ENCODE results near the gene FAM174C.

Gene FAM174C

GRCh38 chr19:1321539-1321938 lies 46.2 kb downstream of the FAM174C start:
- DNase-seq (ENCODE audit: low read depth), result no peak

DNA sequence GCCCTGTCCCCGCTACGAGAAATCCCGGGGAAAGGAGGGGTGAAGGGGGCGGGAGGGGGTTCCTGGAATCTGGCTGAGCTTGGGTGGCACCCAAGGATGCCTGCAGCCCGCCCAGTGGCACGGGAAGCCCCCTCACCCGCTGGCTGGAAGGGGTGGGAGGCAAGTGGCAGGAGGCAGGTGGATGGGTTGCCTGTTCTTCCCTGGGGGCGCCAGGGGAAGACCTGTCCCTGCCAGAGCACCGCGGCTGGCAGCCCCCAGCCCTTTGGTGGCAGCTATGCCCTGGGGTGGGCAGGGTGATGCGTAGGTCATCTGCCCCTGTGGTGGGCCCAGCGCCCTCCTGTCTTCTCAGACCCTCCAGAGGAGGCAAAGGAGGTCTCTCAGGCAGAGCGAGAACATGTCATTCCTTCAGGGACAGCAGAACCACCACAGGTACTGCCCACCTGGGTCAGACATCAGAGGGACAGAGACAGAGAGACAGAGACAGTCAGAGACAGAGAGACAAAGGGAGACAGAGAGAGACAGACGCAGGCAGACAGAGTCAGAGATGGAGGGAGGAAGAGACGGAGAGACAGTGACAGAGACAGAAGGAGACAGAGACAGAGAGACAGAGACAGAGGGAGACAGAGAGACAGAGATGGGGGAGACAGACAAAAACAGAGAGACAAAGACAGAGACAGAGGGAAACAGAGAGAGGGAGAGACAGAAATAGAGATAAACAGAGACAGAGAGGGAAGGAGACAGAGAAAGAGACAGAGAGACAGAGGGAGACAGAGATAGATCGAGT lies 47.1 kb downstream of the FAM174C start:
- no peak for DNase-seq (ENCODE audit: low read depth)

DNA sequence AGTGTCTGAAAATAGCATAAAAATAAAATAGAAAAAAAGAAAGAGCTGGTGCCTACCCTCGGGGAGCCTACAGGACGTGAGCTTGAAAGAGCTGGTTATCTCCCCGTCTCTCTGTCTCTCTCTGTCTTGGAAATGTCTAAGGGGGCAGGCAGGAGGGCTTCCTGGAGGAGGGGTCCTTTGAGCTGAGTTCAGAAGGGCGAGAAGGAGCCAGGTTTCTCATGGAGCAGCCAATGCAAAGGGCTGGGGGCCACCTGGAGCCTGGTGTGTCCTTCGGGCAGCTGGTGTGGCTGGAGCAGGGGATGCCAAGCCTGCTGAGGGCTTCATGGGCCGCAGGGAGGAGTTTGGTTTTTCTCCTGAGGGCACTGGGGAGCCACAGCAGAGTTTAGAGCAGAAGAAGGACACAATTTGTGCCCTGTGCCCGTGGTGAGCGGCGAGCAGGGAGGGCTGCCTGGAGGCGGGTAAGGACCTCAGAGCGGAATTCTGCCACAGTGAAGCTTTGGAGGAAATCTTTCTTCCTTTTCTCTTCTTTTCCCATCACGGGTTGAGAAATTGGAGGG lies 49.0 kb downstream of the FAM174C start:
- DNase-seq (ENCODE audit: low read depth), result no peak

DNA sequence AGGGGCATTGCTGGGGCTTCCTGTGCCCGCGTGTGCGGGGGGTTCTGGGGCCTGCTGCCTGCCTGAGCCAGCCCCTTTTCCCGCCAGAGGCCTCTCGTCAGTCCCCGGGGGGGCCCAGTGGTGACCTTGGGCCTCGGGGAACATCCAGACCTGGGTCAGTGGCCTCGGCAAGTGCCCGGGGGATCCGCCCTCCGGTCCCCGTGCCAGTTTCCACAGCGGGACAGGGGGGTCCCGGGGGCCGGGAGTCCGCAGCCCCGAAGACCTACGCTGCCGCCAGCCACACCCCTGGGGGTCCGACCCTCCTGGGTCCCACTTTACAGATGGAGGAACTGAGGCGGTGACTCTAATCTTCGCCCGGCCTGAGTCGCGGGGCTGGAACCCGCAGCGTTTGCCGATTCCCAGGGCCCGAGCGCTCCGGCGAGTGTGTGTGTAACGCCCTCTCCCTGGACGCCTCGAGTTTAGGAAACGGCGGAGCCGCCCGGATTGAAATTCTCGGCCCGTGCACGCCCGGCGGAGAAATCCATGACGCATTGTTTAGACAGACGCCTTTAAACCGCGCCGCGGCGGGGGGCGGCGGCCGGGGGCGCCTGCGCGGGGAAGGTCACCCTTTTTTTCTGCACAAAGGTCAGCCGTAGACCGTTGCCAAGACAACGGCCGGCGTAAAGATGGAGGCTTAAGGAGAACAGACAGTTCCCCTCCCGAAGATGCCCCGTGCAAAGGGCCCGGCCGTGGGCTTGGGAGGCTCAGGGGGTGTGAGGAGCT lies 49.7 kb downstream of the FAM174C start:
- DNase-seq (ENCODE audit: low read depth), result peak; percentile 22

- DNase-seq (ENCODE audit: low read depth), result no peak
These were observed 50.4 kb downstream of the FAM174C start for GRCh38 chr19:1325568-1326294.

DNA sequence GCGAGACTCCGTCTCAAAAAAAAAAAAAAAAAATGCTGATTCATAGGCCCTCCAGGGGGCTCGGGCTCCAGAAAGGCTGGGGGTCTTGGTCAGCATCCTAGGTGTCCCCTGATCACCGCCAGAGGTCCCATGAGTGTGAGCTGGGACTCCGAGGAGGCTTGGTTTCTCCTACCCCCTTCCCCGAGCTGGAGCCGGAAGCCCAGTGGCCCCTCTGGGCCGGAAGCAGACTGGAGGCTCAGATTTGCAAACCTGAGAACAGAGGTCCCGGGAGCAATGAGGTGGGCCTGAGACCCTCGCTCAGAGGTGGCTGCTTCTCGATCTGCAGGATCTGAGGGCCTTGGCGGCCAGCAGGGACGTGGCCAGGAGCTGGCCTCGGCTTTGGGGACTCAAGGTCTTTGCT lies 51.8 kb downstream of the FAM174C start:
- DNase-seq (ENCODE audit: low read depth), result no peak
